Gastrocnemius medialis (tissue), 4 donors: ENCODE data around the gene SCARF2.

Source experiments
- CTCF ChIP-seq, 5 experiments: fragments of 450-650 bp in 3 of 5; fragments of 200-600 bp in 2 of 5; sonication (generic) in 2 of 5; IDR thresholded peaks in 4 of 5; conservative IDR thresholded peaks in 1 of 5; 1 replicate in 4 of 5; 2 replicates in 1 of 5; pipeline ENCODE4 v1.5.1; 2016 to 2019; ENCODE audit warnings: antibody characterized with exemption in 5 of 5, mild to moderate bottlenecking in 3 of 5, moderate library complexity in 3 of 5
- POLR2A ChIP-seq, 2 donors: fragments of 450-650 bp; IDR thresholded peaks; one replicate each; pipeline ENCODE4 v1.6.1; 2017; ENCODE audit warnings: antibody characterized with exemption in 2 of 2, mild to moderate bottlenecking in 2 of 2, moderate library complexity in 2 of 2

- TF ChIP-seq CTCF (IDR thresholded peaks at IDR 0.05 in 4 of 5, conservative IDR thresholded peaks at IDR 0.05 in 1 of 5) (no peak), POLR2A (IDR thresholded peaks at IDR 0.05) (no peak)
Measured at GRCh38 chr22:20395907-20396287, 41.7 kb downstream of the SCARF2 start.
